ENCODE data around the gene ZNF853.

Gene ZNF853

GRCh38 chr7:6619961-6620360, 4.6 kb downstream of the ZNF853 start:
- TF ChIP-seq CTCF (IDR thresholded peaks at IDR 0.05; ENCODE audit: insufficient read depth, missing control alignments): no peak
- FAIRE-seq (no peak), DNase-seq (ENCODE audit: insufficient read length, low spot score) (no peak)

DNA sequence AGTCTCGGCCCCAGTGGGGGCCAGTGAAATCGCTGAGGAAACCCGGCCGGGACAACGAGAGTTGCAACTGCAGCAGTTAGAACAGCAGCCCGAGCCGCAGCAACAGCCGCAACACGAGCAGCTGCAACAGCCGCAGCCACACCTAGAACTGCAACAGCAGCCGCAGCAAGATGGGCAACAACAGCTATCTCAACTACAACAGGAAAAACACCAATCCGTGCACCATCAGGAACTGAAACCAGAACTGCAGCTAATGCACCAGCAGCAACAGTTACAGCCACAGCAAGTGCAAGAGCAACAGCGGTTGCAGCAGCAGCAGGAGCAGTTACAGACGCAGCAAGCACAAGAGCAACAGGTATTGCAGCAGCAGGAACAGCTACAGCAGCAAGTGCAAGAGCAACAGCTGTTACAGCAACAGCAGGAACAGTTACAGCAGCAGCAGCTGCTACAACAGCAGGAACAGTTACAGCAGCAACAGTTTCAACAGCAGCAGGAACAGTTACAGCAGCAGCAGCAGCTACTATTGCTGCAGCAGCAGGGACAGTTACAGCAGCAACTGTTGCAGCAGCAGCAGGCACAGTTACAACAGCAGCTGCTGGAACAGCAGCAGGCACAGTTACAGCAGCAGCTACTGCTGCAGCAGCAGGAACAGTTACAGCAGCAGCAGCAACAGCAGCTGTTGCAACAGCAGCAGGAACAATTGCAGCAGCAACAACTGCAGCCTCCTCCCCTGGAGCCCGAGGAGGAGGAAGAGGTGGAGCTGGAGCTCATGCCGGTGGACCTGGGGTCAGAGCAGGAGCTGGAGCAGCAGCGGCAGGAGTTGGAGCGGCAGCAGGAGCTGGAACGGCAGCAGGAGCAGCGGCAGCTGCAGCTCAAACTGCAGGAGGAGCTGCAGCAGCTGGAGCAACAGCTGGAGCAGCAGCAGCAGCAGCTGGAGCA, 6.1 kb downstream of the ZNF853 start:
- TF ChIP-seq CTCF (IDR thresholded peaks at IDR 0.05; ENCODE audit: insufficient read depth, missing control alignments): no peak
- no peak for FAIRE-seq
- DNase-seq (ENCODE audit: insufficient read length, low spot score): no peak

DNA sequence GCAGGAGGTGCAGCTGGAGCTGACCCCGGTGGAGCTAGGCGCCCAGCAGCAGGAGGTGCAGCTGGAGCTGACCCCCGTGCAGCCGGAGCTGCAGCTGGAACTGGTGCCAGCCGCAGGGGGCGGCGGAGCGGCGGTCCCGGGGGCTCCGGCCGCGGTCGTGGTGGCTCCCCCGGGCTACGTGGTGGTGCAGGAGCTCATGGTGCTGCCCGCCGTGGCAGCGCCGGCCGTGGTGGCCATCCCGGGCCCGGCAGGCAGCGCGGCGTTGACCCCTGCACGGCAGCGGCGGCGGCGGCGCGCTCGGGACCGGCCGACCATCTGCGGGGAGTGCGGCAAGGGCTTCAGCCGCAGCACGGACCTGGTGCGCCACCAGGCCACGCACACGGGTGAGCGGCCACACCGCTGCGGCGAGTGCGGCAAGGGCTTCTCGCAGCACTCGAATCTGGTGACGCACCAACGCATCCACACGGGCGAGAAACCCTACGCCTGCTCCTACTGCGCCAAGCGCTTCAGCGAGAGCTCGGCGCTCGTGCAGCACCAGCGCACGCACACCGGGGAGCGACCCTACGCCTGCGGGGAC, 6.8 kb downstream of the ZNF853 start:
- no peak for TF ChIP-seq CTCF (IDR thresholded peaks at IDR 0.05; ENCODE audit: insufficient read depth, missing control alignments)

DNA sequence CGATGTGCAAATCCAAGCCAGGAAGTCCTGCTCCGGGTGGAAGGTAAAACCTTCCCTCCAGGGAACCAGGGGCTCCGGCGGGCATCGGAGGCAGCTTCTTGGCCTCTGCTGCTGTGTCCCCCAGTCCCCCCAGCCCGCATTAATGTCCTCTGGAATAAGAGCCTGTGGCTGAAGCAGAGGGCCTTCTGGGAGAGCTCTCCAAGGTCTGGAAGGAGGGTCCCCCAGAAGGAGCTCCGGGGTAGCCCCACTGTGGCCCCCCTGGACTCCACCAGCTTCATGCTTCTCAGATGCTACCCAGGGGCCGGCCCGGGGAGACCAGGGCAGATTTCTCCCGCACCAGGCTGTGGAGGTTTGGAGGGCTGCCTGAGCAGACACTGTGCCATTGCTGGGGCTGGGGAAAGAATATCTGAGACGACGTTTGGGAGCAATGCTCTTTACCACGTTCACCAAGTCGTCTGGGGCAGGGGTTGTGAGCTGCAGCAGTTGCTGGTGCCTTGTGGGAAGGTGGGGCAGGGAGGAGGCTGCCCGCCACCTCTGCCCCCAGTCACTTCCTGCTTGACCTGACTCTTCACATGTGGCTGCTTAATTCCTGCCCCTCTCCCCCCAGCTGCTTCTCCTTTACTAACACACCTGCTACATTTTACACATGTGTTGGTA, 8.3 kb downstream of the ZNF853 start:
- DNase-seq (ENCODE audit: insufficient read length, low spot score) (no peak), FAIRE-seq (no peak)
- TF ChIP-seq CTCF (IDR thresholded peaks at IDR 0.05; ENCODE audit: insufficient read depth, missing control alignments): no peak

More for the DNA sequence above, 6.8 kb downstream of the ZNF853 start:
- no peak for DNase-seq (ENCODE audit: insufficient read length, low spot score)
- FAIRE-seq: no peak

DNA sequence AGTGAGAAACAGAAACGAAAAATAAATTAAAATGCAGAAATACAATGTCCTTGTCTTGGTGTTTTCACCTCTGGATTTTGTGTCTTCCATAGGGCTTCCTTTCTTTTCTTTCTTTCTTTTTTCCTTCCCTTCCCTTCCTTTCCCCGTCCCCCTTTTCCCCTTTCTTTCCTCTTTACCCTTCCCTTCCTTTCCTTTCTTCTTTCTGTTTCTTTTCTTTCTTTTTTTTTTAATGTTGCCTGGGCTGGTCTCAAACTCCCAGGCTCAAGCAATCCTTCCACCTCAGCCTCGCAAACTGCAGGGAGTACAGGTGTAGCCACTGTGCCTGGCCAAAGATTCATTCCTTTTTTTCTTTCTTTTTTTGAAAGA, 8.8 kb downstream of the ZNF853 start:
- DNase-seq (ENCODE audit: insufficient read length, low spot score): no peak
- no peak for FAIRE-seq
- TF ChIP-seq CTCF (IDR thresholded peaks at IDR 0.05; ENCODE audit: insufficient read depth, missing control alignments): no peak

DNA sequence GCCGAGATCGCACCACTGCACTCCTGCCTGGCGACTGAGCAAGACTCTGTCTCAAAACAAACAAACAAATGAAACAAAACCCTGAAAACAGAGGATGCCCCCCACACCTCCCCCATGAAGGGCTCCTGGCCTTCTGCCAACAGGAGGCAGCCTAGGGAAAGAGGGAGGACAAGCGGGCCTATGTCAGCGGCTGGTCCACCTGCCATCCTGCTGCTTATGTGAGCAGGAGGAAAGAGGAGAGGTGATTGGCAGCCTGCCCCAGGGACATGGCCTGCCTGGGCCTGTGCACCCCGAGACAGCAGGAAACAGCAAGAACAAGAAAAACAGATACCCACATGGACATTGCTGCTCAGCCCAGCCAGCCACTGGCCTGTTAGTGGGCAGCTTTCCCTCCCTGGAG, 12.6 kb downstream of the ZNF853 start:
- no peak for TF ChIP-seq CTCF (IDR thresholded peaks at IDR 0.05; ENCODE audit: insufficient read depth, missing control alignments)
- FAIRE-seq: no peak
- DNase-seq (ENCODE audit: insufficient read length, low spot score): no peak

Data from D721Med (cell line).